GM12872 (cell line): Measurements from ENCODE around the gene MTHFR.

ENCODE experiments used
- CTCF ChIP-seq: IDR thresholded peaks from 3 replicates; pipeline ENCODE4 v1.5.1; 2011; ENCODE audit warnings: low read depth, mild to moderate bottlenecking, low read length, moderate library complexity; ENCODE audit not compliant: insufficient read depth

The MTHFR gene

GRCh38 chr1:11804666-11805421, 920 bp downstream of the MTHFR start:
- TF ChIP-seq CTCF, result no peak

- TF ChIP-seq CTCF, result 0 out of 3 replicates have a peak, but pooled peaks have one; percentile 4
These were observed 2.5 kb downstream of the MTHFR start for GRCh38 chr1:11802973-11803885.

GRCh38 chr1:11802616-11802972, 3.2 kb downstream of the MTHFR start:
- TF ChIP-seq CTCF, result no peak

- TF ChIP-seq CTCF, result no peak
These were observed 4.9 kb downstream of the MTHFR start for GRCh38 chr1:11800756-11801433.

- no peak for TF ChIP-seq CTCF
These were observed 5.4 kb downstream of the MTHFR start for GRCh38 chr1:11800391-11800755.

- TF ChIP-seq CTCF, result no peak
These were observed 5.9 kb downstream of the MTHFR start for GRCh38 chr1:11799896-11800295.

GRCh38 chr1:11799099-11799498, 6.7 kb downstream of the MTHFR start:
- no peak for TF ChIP-seq CTCF
